ENCODE data around the gene POLE. TPM values are rescaled to one million over a fixed set of nuclear protein-coding genes. Genes with fewer than 3 reads are reported as not detected.

The POLE gene
- total RNA-seq, 3 donors from 2014 or later: 45.0 to 72.2 (median 55.1) TPM

DNA sequence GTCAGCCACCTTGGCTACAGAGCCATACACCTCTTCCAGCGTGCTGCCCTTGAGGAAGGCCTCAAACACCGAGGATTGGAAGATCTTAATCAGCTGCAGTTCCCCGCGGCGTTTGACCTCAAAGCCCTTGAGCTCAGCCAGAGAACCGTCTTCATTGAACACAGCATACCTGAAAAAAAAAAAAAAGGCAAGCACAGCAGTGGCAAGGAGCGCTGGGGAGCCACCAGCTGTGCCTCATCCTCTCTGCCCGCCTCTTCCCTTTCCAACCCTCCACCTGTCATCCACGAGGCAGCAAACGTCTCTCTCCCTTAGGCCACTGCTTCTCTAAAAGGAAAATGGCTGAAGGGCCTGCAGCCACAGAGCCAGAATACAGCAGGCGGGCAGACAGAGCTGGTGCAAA, 26.1 kb downstream of the POLE start:
- no peak overlapping the region for H3K4me3 ChIP-seq
- H3K36me3 ChIP-seq (ENCODE audit: low read depth): peaks cover 5% of the 10 kb centered on the region
- DNase-seq (no peak), ATAC-seq (no peak)
- TF ChIP-seq, protein P1, sequence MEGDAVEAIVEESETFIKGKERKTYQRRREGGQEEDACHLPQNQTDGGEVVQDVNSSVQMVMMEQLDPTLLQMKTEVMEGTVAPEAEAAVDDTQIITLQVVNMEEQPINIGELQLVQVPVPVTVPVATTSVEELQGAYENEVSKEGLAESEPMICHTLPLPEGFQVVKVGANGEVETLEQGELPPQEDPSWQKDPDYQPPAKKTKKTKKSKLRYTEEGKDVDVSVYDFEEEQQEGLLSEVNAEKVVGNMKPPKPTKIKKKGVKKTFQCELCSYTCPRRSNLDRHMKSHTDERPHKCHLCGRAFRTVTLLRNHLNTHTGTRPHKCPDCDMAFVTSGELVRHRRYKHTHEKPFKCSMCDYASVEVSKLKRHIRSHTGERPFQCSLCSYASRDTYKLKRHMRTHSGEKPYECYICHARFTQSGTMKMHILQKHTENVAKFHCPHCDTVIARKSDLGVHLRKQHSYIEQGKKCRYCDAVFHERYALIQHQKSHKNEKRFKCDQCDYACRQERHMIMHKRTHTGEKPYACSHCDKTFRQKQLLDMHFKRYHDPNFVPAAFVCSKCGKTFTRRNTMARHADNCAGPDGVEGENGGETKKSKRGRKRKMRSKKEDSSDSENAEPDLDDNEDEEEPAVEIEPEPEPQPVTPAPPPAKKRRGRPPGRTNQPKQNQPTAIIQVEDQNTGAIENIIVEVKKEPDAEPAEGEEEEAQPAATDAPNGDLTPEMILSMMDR (IDR thresholded peaks at IDR 0.05): no peak
- intact Hi-C loops (cut with DNase I, micrococcal nuclease): no loop called here
- no peaks in the 10 kb centered on the region for H3K4me1 ChIP-seq (ENCODE audit: low read depth)
- no peaks in the 10 kb centered on the region for H3K9me3 ChIP-seq

DNA sequence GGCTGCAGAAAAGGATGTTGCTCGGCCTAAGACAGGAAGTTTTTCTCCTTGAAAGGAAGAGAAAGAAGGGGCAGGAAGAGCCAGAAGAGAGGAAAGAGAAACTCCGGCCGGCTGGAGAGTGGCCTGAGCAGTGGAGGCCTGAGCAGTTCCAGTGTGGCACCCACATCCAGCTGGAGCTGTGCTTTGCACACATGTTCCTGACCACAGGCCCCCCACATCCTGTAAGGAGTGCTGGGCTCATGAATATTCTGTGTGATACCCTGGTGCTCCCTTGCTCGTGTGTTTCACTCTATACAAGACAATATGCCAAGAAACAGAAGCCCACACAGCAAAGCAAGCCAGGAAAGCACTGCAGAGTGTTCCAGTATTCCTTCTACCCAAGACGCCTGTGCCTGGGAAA, 27.1 kb downstream of the POLE start:
- intact Hi-C loops (cut with DNase I, micrococcal nuclease): no loop called here
- Histone ChIP-seq H3K4me1 (ENCODE audit: low read depth) (no peaks in the 10 kb centered on the region), H3K4me3 (no peak overlapping the region), H3K36me3 (ENCODE audit: low read depth) (peaks cover 5% of the 10 kb centered on the region), H3K9me3 (no peaks in the 10 kb centered on the region)
- DNase-seq (no peak), ATAC-seq (no peak)
- TF ChIP-seq, protein P1 (IDR thresholded peaks at IDR 0.05): no peak

DNA sequence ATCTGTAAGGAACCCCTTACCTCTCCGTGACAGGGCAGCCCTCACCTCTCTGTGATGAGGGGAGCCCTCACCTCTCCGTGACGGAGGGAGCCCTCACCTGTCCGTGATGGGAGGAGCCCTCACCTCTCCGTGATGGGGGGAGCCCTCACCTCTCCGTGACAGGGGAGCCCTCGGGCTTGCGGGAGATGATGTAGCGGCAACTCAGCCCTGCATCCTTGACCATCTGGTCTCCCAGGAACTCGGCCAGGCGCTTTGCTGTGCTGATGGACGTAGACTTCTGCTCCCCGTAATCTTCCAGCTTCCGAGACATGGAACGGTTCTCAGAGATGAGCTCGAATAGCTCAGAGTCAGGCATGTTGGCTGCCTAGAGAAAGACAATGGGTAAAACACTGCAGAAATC, 28.0 kb downstream of the POLE start:
- Histone ChIP-seq H3K4me1 (ENCODE audit: low read depth) (no peaks in the 10 kb centered on the region), H3K36me3 (ENCODE audit: low read depth) (peaks cover 5% of the 10 kb centered on the region), H3K9me3 (no peaks in the 10 kb centered on the region), H3K4me3 (no peak overlapping the region)
- intact Hi-C loops (cut with DNase I, micrococcal nuclease): no loop called here
- ATAC-seq (no peak), DNase-seq (no peak)
- TF ChIP-seq, protein P1 (IDR thresholded peaks at IDR 0.05): no peak

DNA sequence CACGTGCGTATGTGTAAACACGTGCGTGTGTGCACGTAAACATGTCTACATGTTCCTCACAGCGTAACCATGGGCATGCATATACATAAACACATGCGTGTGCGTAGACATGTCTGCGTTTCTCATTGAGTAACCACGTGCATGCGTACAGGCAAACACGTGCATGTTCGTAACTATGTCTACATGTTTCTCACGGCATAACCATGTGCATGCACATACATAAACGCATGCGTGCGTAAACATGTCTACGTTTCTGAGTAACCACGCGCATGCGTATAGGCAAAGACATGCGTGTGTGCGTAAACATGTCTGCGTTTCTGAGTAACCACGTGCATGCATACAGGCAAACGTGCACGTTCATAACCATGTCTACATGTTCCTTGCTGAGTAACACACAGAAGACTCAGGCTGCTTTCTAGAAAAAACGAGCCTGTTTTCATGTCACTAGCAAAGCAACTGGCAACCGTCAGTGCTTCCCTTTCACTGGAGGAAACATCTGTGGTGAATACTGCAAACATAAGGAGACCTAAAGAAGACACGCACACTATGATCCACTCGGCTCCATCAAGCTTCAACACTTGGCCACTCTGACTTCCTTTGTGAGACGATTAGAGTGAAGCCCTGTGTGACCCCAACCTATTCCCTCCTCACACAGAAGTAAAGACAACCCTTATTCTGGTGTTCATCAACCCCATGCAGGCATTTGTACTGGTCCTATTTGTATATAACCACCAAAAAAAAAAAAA, 28.8 kb downstream of the POLE start:
- Histone ChIP-seq H3K4me3 (no peak overlapping the region), H3K4me1 (ENCODE audit: low read depth) (no peaks in the 10 kb centered on the region), H3K36me3 (ENCODE audit: low read depth) (peaks cover 5% of the 10 kb centered on the region), H3K9me3 (no peaks in the 10 kb centered on the region)
- TF ChIP-seq, protein P1 (IDR thresholded peaks at IDR 0.05): no peak
- intact Hi-C loops (cut with DNase I, micrococcal nuclease): no loop called here
- DNase-seq: no peak
- no peak for ATAC-seq

DNA sequence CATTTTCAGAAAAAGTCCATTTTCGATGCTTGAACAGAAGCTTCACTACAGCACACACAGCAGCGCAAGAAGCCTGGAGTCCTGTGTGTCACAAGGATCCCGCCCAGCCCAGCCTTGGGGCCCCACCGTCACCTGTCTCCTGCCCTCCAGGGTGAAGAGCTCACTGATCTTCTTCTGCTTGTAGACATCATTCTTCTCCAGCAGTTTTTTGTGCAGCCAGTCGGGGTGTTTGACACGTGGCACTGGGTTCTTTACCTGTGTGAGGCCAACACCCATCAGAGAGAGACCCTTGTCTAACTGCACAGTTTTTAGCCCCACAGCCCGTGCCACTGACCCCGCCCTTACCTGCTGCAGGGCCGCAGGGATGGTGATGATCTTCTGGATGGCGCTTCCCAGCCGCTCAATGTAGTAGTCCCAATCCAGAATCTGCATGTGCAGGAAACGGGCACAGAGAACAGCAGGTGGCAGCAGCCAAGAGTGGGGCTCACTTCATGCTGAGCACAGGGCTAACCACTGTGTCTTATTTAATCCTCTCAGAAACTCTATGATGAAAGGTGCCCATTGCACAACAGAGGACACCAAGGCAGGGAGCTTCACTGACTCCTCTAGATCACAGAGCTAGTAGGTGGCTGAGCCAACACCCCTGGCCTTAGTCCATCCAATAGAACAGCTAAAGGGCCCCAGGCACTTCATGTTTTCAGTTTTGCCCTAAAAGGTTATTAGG, 30.0 kb downstream of the POLE start:
- TF ChIP-seq, protein P1 (IDR thresholded peaks at IDR 0.05): no peak
- H3K36me3 ChIP-seq (ENCODE audit: low read depth): peaks cover 5% of the 10 kb centered on the region
- intact Hi-C loops (cut with DNase I, micrococcal nuclease): no loop called here
- DNase-seq (no peak), ATAC-seq (no peak)
- no peaks in the 10 kb centered on the region for H3K4me1 ChIP-seq (ENCODE audit: low read depth)
- no peak overlapping the region for H3K4me3 ChIP-seq
- H3K9me3 ChIP-seq: no peaks in the 10 kb centered on the region
